A549 (cell line): Measurements from ENCODE around the gene RAB3B. TPM values are rescaled to one million over a fixed set of nuclear protein-coding genes. Genes with fewer than 3 reads are reported as not detected.

Experiments
- ATAC-seq, 2 experiments: fragments of 200-7000 bp in 1 of 2; fragments of >200 bp in 1 of 2; cut with Nextera tagmentation in 1 of 2; cut with Tn5 transposase in 1 of 2; 3 replicates each; pipeline versions ENCODE4 v1.8.0 to v1.9.1; 2018 to 2020; ENCODE audit warnings: mild to moderate bottlenecking in 1 of 2, moderate library complexity in 1 of 2
- CTCF ChIA-PET: fragments of 300-600 bp; sonication (Branson Sonifier 250); formaldehyde crosslinking; extraction: SDS; loops from one replicate; lab custom pipeline; 2021; ENCODE audit warnings: antibody characterized with exemption, inconsistent platforms; lab: Yijun Ruan, JAX
- POLR2A ChIA-PET: fragments of 350-600 bp; formaldehyde crosslinking; extraction: SDS; loops from one replicate; lab custom pipeline; 2021; ENCODE audit warnings: antibody characterized with exemption, inconsistent platforms; lab: Yijun Ruan, JAX
- DNase-seq, 2 experiments: peaks; one replicate each; pipeline versions ENCODE4 v3.0.0 to v3.0.0-alpha.2; 2011 to 2016; ENCODE audit warnings: low read depth in 1 of 2, low spot score in 1 of 2
- FAIRE-seq: peaks from 2 replicates; lab custom pipeline; 2011; peaks lifted over from hg19 to GRCh38; lab: Jason Lieb, UNC
- H3K27ac ChIP-seq, 2 experiments: fragments of >200 bp; sonication (Bioruptor Twin); formaldehyde crosslinking; 3 replicates each; pipeline ENCODE4 v1.5.1; 2016 to 2017
- H3K4me1 ChIP-seq: fragments of >200 bp; sonication (Bioruptor Twin); formaldehyde crosslinking; 3 replicates; pipeline ENCODE4 v1.6.1; 2016
- H3K4me2 ChIP-seq: fragments of >200 bp; sonication (Bioruptor Twin); formaldehyde crosslinking; 3 replicates; pipeline ENCODE4 v1.6.1; 2016
- H3K4me3 ChIP-seq: fragments of >200 bp; sonication (Bioruptor Twin); formaldehyde crosslinking; 3 replicates; pipeline ENCODE4 v1.5.1; 2016
- H3K9me3 ChIP-seq: fragments of >200 bp; sonication (Bioruptor Twin); formaldehyde crosslinking; 3 replicates; pipeline ENCODE4 v1.6.1; 2016
- BHLHE40 ChIP-seq: IDR thresholded peaks from 2 replicates; pipeline ENCODE4 v1.6.1; 2012; ENCODE audit warnings: low read depth, low read length, inconsistent platforms
- CBX2 ChIP-seq: fragments of 200-600 bp; sonication (generic); IDR thresholded peaks from 2 replicates; pipeline ENCODE4 v1.6.1; 2016; ENCODE audit warnings: low read depth, mild to moderate bottlenecking, borderline replicate concordance
- CTCF ChIP-seq: fragments of >200 bp; sonication (Bioruptor Twin); formaldehyde crosslinking; IDR thresholded peaks from 3 replicates; pipeline ENCODE4 v1.5.1; 2016
- EP300 ChIP-seq, 2 experiments: fragments of >200 bp; sonication (Bioruptor Twin); formaldehyde crosslinking; IDR thresholded peaks; 2 replicates in 1 of 2; 3 replicates in 1 of 2; pipeline ENCODE4 v1.6.1; 2016 to 2017
- ESRRA ChIP-seq: fragments of 150-350 bp; IDR thresholded peaks from 2 replicates; pipeline ENCODE4 v1.6.1; 2014; ENCODE audit warnings: mild to moderate bottlenecking, low read length, borderline replicate concordance
- HES2 ChIP-seq: fragments of >200 bp; sonication (Bioruptor Twin); formaldehyde crosslinking; IDR thresholded peaks from 2 replicates; pipeline ENCODE4 v1.6.1; 2016
- HEYL ChIP-seq: fragments of 250-450 bp; sonication (Bioruptor Pico); IDR thresholded peaks from 2 replicates; pipeline ENCODE4 v1.8.0; 2021; ENCODE audit warnings: mild to moderate bottlenecking, moderate library complexity
- HOXA7 ChIP-seq: fragments of 250-450 bp; sonication (Bioruptor Pico); IDR thresholded peaks from 2 replicates; pipeline ENCODE4 v1.5.0; 2020; ENCODE audit warnings: mild to moderate bottlenecking, moderate library complexity
- KDM1A ChIP-seq: fragments of 200-600 bp; sonication (generic); IDR thresholded peaks from 2 replicates; pipeline ENCODE4 v1.6.1; 2016; ENCODE audit warnings: low read depth, mild to moderate bottlenecking
- MAFK ChIP-seq: fragments of 450-650 bp; IDR thresholded peaks from 2 replicates; pipeline ENCODE4 v1.6.1; 2014; ENCODE audit not compliant: partially characterized antibody
- NFE2L2 ChIP-seq: fragments of 150-350 bp; conservative IDR thresholded peaks from 2 replicates; pipeline ENCODE4 v1.6.1; 2014; ENCODE audit warnings: low read length
- NPAS2 ChIP-seq: fragments of 250-450 bp; sonication (Bioruptor Pico); IDR thresholded peaks from 2 replicates; pipeline ENCODE4 v1.8.0; 2022; ENCODE audit warnings: mild to moderate bottlenecking, moderate library complexity, borderline replicate concordance
- PBX3 ChIP-seq: IDR thresholded peaks from 2 replicates; pipeline ENCODE4 v1.6.1; 2012
- RARB ChIP-seq: fragments of 250-450 bp; sonication (Bioruptor Pico); IDR thresholded peaks from 2 replicates; pipeline ENCODE4 v1.8.0; 2021; ENCODE audit warnings: mild to moderate bottlenecking, moderate library complexity
- SMC3 ChIP-seq: fragments of >200 bp; sonication (Bioruptor Twin); formaldehyde crosslinking; IDR thresholded peaks from 3 replicates; pipeline ENCODE4 v1.6.1; 2018; ENCODE audit warnings: inconsistent platforms
- ZFP36 ChIP-seq: fragments of 450-650 bp; IDR thresholded peaks from 2 replicates; pipeline ENCODE4 v1.6.1; 2014; ENCODE audit warnings: borderline replicate concordance; ENCODE audit not compliant: partially characterized antibody
- ZSCAN20 ChIP-seq: fragments of 250-450 bp; sonication (Bioruptor Pico); IDR thresholded peaks from 2 replicates; pipeline ENCODE4 v1.8.0; 2022; ENCODE audit warnings: mild to moderate bottlenecking, moderate library complexity
- WGBS: methylation state at CpG from one replicate; pipeline ENCODE4 v1.1.6; 2017; ENCODE audit errors: missing lambda C conversion rate; 5-methylcytosine and 5-hydroxymethylcytosine counted together
- polyA plus RNA-seq, 4 experiments: library from polyadenylated mRNA; depleted of rRNA in 3 of 4; stranded (reverse); fragments of >200 nt; fragmentation: RNase III in 1 of 4; extraction: RNeasy Plus Mini Kit Qiagen cat#74134 plus additional on column Dnase treatment in 1 of 4; gene quantifications; 2 replicates in 3 of 4; 3 replicates in 1 of 4; pipeline ENCODE4 v1.2.3, GENCODE V29; 2011 to 2017

RAB3B gene
- polyA plus RNA-seq, 2 of the 4 experiments (the other 2 are of a cell fraction): 6.9 to 15.1 TPM

GRCh38 chr1:51910221-51911000 lies 80.1 kb downstream of the RAB3B start:
- ATAC-seq (no peak), FAIRE-seq (no peak), DNase-seq (no peak)
- no peak overlapping the region for H3K27ac ChIP-seq
- H3K4me3 ChIP-seq: no peak overlapping the region
- POLR2A ChIA-PET: no interaction called here
- WGBS: 79% methylated on average over 4 of the region's 4 CpGs
- CTCF ChIA-PET: interaction anchor here (0.6 kb wide), 1 partner anchor 14 kb away, joined by 3 read pairs; no protein-coding TSS in a partner anchor
- no peak overlapping the region for H3K4me2 ChIP-seq
- no peak for TF ChIP-seq RARB (CRISPR knock-in tag)
- H3K4me1 ChIP-seq: peaks cover 5% of the 10 kb centered on the region; the same call in 1 of the 3 replicates
- no peaks in the 10 kb centered on the region for H3K9me3 ChIP-seq

DNA sequence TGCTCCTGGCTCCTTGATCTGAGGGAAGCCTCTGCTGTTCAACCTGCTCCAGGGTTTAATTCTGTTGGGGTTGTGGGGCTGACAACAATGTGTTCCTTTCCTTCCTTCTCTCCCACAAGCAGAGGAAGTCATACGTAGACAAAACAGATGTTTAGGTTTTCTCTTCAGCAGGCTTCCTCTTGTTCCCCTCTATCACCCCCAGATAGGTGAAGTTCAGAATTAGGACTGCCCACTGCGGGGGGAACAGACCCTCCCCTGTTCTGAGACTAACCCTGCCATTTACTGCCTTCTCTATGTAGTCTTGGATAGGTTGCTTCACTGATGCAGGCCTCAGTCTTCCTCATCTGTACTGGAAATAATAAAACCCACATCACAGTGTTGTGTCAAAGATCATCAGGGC lies 82.0 kb downstream of the RAB3B start:
- Histone ChIP-seq H3K4me2 (no peak overlapping the region), H3K27ac (no peak overlapping the region), H3K4me3 (no peak overlapping the region), H3K9me3 (no peaks in the 10 kb centered on the region), H3K4me1 (peaks cover 5% of the 10 kb centered on the region; the same call in 1 of the 3 replicates)
- CTCF ChIA-PET: no interaction called here
- DNase-seq: no peak
- POLR2A ChIA-PET: no interaction called here
- 74% methylated on average over 2 of the region's 2 CpGs for WGBS
- no peak for FAIRE-seq
- no peak for ATAC-seq
- TF ChIP-seq MAFK (no peak), ZFP36 (no peak), BHLHE40 (no peak), KDM1A (no peak), SMC3 (no peak)

DNA sequence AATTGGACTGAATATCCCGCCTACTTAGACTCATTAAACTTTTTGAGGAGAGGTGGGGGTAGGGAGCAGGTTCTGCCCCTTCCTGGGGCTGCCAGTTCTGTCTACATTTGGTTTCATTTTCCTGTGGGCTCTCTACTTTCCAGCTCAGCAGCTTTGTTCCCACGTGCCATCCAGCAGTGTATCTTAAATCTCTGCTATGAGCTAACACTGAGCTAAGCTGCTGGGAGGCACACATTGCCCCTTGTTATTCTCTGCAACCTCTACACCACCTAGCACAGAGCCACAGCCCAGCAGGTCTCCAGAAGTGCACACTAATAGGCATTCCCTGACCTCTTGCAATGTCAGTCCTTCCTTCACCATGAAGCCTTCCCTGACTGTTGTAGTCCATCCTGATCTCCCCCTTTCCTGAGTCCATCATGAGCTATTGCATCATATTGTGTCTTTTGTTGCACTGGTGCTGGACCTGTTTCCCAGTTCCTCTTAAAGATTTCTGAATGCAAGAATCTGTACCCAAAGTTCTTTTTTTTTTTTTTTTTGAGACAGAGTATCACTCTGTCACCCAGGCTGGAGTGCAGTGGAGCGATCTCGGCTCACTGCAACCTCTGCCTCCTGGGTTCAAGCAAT lies 83.3 kb downstream of the RAB3B start:
- POLR2A ChIA-PET: no interaction called here
- 0 out of 6 replicates have a peak overlapping the region, but pooled peaks of 1 of the 2 experiments have one; percentile 19 for H3K27ac ChIP-seq
- ATAC-seq: 0 out of 6 replicates have a peak, but pooled peaks of 1 of the 2 experiments have one; percentile 43

DNA sequence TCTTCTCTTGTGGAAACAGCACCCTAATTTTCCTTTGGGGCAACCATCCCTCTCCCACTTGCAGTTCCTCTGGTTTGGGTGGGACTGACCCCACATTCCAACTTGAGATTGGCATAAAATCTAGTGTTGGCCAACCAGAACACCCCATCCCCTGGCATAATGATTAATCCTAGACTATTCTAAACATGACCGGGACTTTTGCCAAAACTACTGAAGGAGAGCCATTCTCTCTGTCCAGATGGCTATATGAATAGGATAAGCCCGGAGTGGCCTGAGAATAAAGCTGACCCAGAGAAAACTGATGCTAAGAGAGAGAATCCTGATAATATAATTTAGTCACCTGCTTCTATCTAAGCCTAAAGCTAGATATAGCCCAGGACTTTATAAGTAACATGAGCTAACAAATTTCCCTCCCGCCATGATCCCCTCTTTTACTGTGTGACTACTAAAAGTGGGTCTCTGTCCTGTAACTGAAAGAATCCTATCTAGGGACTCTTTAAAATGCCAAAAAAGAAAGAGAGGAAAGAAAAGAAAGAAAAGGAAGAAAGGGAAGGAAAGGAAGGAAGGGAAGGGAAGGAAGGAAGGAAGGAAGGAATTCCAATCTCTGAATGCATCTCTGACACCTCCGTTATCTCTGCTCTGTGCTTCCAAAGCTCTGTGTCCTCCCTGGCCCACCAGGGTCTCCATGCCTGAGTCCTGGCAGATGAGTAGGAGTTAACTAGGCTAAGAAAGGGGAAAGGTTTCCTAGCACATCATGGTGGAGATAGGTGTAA lies 84.0 kb downstream of the RAB3B start:
- Histone ChIP-seq H3K4me3 (no peak overlapping the region), H3K27ac (peak overlapping the region in 1 of 2 experiments; percentile 47; a peak in 1 of 6 replicates), H3K4me1 (peaks cover 5% of the 10 kb centered on the region; the same call in 1 of the 3 replicates), H3K4me2 (no peak overlapping the region), H3K9me3 (no peaks in the 10 kb centered on the region)
- CTCF ChIA-PET: interaction anchor here (0.6 to 2.4 kb wide), 3 partner anchors 9 to 121 kb away, joined by 3 to 13 read pairs (median 3); no protein-coding TSS in a partner anchor
- POLR2A ChIA-PET: no interaction called here
- FAIRE-seq (no peak), DNase-seq (no peak), ATAC-seq (no peak)
- whole genome bisulfite sequencing: 31% methylated on average over 4 of the region's 4 CpGs
- no peak for TF ChIP-seq CTCF
- no peak for TF ChIP-seq CBX2
- no peak for TF ChIP-seq NPAS2 (CRISPR knock-in tag)
- TF ChIP-seq ZFP36: no peak
- TF ChIP-seq HOXA7 (CRISPR knock-in tag): no peak
- no peak for TF ChIP-seq HEYL (CRISPR knock-in tag)
- TF ChIP-seq EP300 (IDR thresholded peaks at IDR 0.05): no peak
- no peak for TF ChIP-seq ZSCAN20 (CRISPR knock-in tag)
- no peak for TF ChIP-seq BHLHE40
- TF ChIP-seq KDM1A: no peak
- TF ChIP-seq PBX3: no peak
- TF ChIP-seq NFE2L2: no peak
- no peak for TF ChIP-seq HES2

More for the DNA sequence above, 83.3 kb downstream of the RAB3B start:
- WGBS: 73% methylated on average over 4 of the region's 4 CpGs
- H3K4me2 ChIP-seq: no peak overlapping the region
- DNase-seq (no peak), FAIRE-seq (no peak)
- no peaks in the 10 kb centered on the region for H3K9me3 ChIP-seq
- H3K4me1 ChIP-seq: peaks cover 5% of the 10 kb centered on the region; the same call in 1 of the 3 replicates
- CTCF ChIA-PET: interaction anchor here (0.6 to 2.4 kb wide), 3 partner anchors 10 to 120 kb away, joined by 3 to 13 read pairs (median 3); no protein-coding TSS in a partner anchor
- no peak overlapping the region for H3K4me3 ChIP-seq
- no peak for TF ChIP-seq ESRRA
